ENCODE measurements around the gene GBE1. TPM values are rescaled to one million over a fixed set of nuclear protein-coding genes. Genes with fewer than 3 reads are reported as not detected.
A peak's percentile ranks its signal among the peaks of the same experiment; 100 is the strongest.

Gene GBE1
- total RNA-seq, 1 donor from 2014 or later = 65.5 TPM

- ATAC-seq (ENCODE audit: poor library complexity) (no peak), DNase-seq (no peak)
- intact Hi-C loops (cut with DNase I) = no loop called here
Measured at GRCh38 chr3:81462921-81463320, 298.5 kb downstream of the GBE1 start.

- intact Hi-C loops (cut with DNase I) = no loop called here
- DNase-seq = no peak
- no peak for ATAC-seq (ENCODE audit: poor library complexity)
Measured at GRCh38 chr3:81459733-81460132, 301.7 kb downstream of the GBE1 start.

GRCh38 chr3:81452418-81452817, 309.0 kb downstream of the GBE1 start:
- ATAC-seq (ENCODE audit: poor library complexity) (no peak), DNase-seq (no peak)
- intact Hi-C loops (cut with DNase I) = no loop called here

GRCh38 chr3:81451611-81452010, 309.8 kb downstream of the GBE1 start:
- no peak for DNase-seq
- peak; percentile 25 for ATAC-seq (ENCODE audit: poor library complexity)
- intact Hi-C loops (cut with DNase I) = no loop called here

- DNase-seq = no peak
- intact Hi-C loops (cut with DNase I) = no loop called here
- peak; percentile 15 for ATAC-seq (ENCODE audit: poor library complexity)
Measured at GRCh38 chr3:81451140-81451539, 310.3 kb downstream of the GBE1 start.

- intact Hi-C loops (cut with DNase I) = no loop called here
- ATAC-seq (ENCODE audit: poor library complexity) = no peak
- no peak for DNase-seq
Measured at GRCh38 chr3:81446806-81447205, 314.6 kb downstream of the GBE1 start.

GRCh38 chr3:81445712-81446111, 315.7 kb downstream of the GBE1 start:
- intact Hi-C loops (cut with DNase I) = no loop called here
- DNase-seq (no peak), ATAC-seq (ENCODE audit: poor library complexity) (no peak)

GRCh38 chr3:81444817-81445460, 316.5 kb downstream of the GBE1 start:
- intact Hi-C loops (cut with DNase I) = no loop called here

GRCh38 chr3:81443958-81444357, 317.5 kb downstream of the GBE1 start:
- DNase-seq (no peak), ATAC-seq (ENCODE audit: poor library complexity) (peak; percentile 63)
- intact Hi-C loops (cut with DNase I) = no loop called here

More at GRCh38 chr3:81444817-81445460, 316.5 kb downstream of the GBE1 start:
- no peak for DNase-seq
- no peak for ATAC-seq (ENCODE audit: poor library complexity)

- ATAC-seq (ENCODE audit: poor library complexity) (no peak), DNase-seq (no peak)
- intact Hi-C loops (cut with DNase I) = no loop called here
Measured at GRCh38 chr3:81443457-81443782, 318.0 kb downstream of the GBE1 start.

GRCh38 chr3:81442758-81443456, 318.5 kb downstream of the GBE1 start:
- DNase-seq (no peak), ATAC-seq (ENCODE audit: poor library complexity) (peak; percentile 38)
- intact Hi-C loops (cut with DNase I) = no loop called here

GRCh38 chr3:81440661-81441060, 320.8 kb downstream of the GBE1 start:
- ATAC-seq (ENCODE audit: poor library complexity) (no peak), DNase-seq (no peak)
- intact Hi-C loops (cut with DNase I) = no loop called here

Data from Right ventricle myocardium superior (tissue), 1 donor.